NCI-H2029 treated with DMSO at 0.1 percent for 48 hours (cell line): Measurements from ENCODE around the gene DNAL1.
"Not testable (repeated sequence)": the region's sequence is repeated elsewhere in the genome, so short reads cannot be mapped to it uniquely, and the experiment has no call there.

Experiments used
- DNase-seq: peaks from one replicate; lab custom pipeline; 2025; lab: John Stamatoyannopoulos, UW

The DNAL1 gene

GRCh38 chr14:73644531-73645247, at the start of gene DNAL1:
DNAL1 (plus strand) TSS chr14:73644986; CDS start chr14:73645040, 54 bp downstream.
- DNase-seq, result peak; percentile 25

GRCh38 chr14:73599499-73599898, 45.3 kb upstream of the DNAL1 start:
- DNase-seq, result no peak

- no peak for DNase-seq
These were observed 41.8 kb upstream of the DNAL1 start for GRCh38 chr14:73602994-73603393.

GRCh38 chr14:73606271-73606670, 38.5 kb upstream of the DNAL1 start:
- DNase-seq, result no peak

- DNase-seq, result no peak
These were observed 37.5 kb upstream of the DNAL1 start for GRCh38 chr14:73607241-73607640.

- no peak for DNase-seq
These were observed 34.1 kb upstream of the DNAL1 start for GRCh38 chr14:73610687-73611086.

GRCh38 chr14:73612339-73613045, 32.3 kb upstream of the DNAL1 start, which contains the start of gene ACOT6:
ACOT6 (plus strand) TSS chr14:73612517; CDS start chr14:73612572, 55 bp downstream.
- no peak for DNase-seq

GRCh38 chr14:73613046-73613383, 31.8 kb upstream of the DNAL1 start:
- DNase-seq, result no peak

GRCh38 chr14:73613419-73613963, 31.3 kb upstream of the DNAL1 start:
- DNase-seq, result no peak

- DNase-seq, result no peak
These were observed 28.0 kb upstream of the DNAL1 start for GRCh38 chr14:73616831-73617230.

- no peak for DNase-seq
These were observed 25.3 kb upstream of the DNAL1 start for GRCh38 chr14:73619524-73619923.

- DNase-seq, result no peak
These were observed 24.5 kb upstream of the DNAL1 start for GRCh38 chr14:73620268-73620667.

- no peak for DNase-seq
These were observed 21.2 kb upstream of the DNAL1 start for GRCh38 chr14:73623504-73624054.

- DNase-seq, result no peak
These were observed 19.1 kb upstream of the DNAL1 start for GRCh38 chr14:73625706-73626105.

- no peak for DNase-seq
These were observed 17.6 kb upstream of the DNAL1 start for GRCh38 chr14:73627151-73627558.

GRCh38 chr14:73630009-73630780, 14.6 kb upstream of the DNAL1 start:
- no peak for DNase-seq

GRCh38 chr14:73633116-73634010, 11.4 kb upstream of the DNAL1 start:
- DNase-seq, result no peak

- no peak for DNase-seq
These were observed 10.6 kb upstream of the DNAL1 start for GRCh38 chr14:73634011-73634833.

- not testable (repeated sequence) for DNase-seq
These were observed 8.4 kb upstream of the DNAL1 start for GRCh38 chr14:73636355-73636754.

- DNase-seq, result no peak
These were observed 7.0 kb upstream of the DNAL1 start for GRCh38 chr14:73637830-73638229.
